K562 (cell line): ENCODE data around the gene ACCSL. TPM values are rescaled to one million over a fixed set of nuclear protein-coding genes. Genes with fewer than 3 reads are reported as not detected.
A peak's percentile ranks its signal among the peaks of the same experiment; 100 is the strongest.

Experiments used
- CCNT2 ChIP-seq: IDR thresholded peaks from 2 replicates; pipeline ENCODE4 v1.6.1; 2011; ENCODE audit warnings: borderline replicate concordance, low read depth, mild to moderate bottlenecking, moderate library complexity, mixed read lengths, low read length; ENCODE audit not compliant: insufficient read length; ENCODE audit errors: extremely low read depth
- CEBPZ ChIP-seq: fragments of 150-350 bp; IDR thresholded peaks from 2 replicates; pipeline ENCODE4 v1.6.1; 2014; ENCODE audit warnings: low read depth, mild to moderate bottlenecking, low read length, borderline replicate concordance
- COPS2 ChIP-seq: fragments of 450-650 bp; conservative IDR thresholded peaks from 2 replicates; pipeline ENCODE4 v1.6.1; 2016; ENCODE audit warnings: mild to moderate bottlenecking, moderate library complexity
- DLX4 ChIP-seq: fragments of 250-450 bp; sonication (Bioruptor Pico); IDR thresholded peaks from 2 replicates; pipeline ENCODE4 v1.6.1; 2021; ENCODE audit warnings: mild to moderate bottlenecking
- HDAC8 ChIP-seq: fragments of 450-650 bp; IDR thresholded peaks from 2 replicates; pipeline ENCODE4 v1.6.1; 2016; ENCODE audit warnings: mild to moderate bottlenecking, missing genetic modification characterization, moderate library complexity, missing compliant biosample characterization
- HOXB6 ChIP-seq: fragments of 250-450 bp; sonication (Bioruptor Pico); IDR thresholded peaks from 2 replicates; pipeline ENCODE4 v1.5.1; 2022; ENCODE audit warnings: mild to moderate bottlenecking, borderline replicate concordance
- KLF1 ChIP-seq: fragments of 450-650 bp; IDR thresholded peaks from 2 replicates; pipeline ENCODE4 v1.6.1; 2016; ENCODE audit warnings: missing genetic modification characterization, missing compliant biosample characterization
- SAFB ChIP-seq: fragments of 200-400 bp; formaldehyde crosslinking; IDR thresholded peaks from 2 replicates; pipeline ENCODE4 v1.6.1; 2017; ENCODE audit warnings: low read depth, low read length, borderline replicate concordance
- TCF3 ChIP-seq: sonication (generic); formaldehyde crosslinking; IDR thresholded peaks from 2 replicates; pipeline ENCODE4 v1.4.0; 2020; ENCODE audit warnings: mild to moderate bottlenecking, missing genetic modification reagents
- ZFPM2 ChIP-seq: fragments of 250-450 bp; sonication (Bioruptor Pico); IDR thresholded peaks from 2 replicates; pipeline ENCODE4 v1.5.1; 2022; ENCODE audit warnings: mild to moderate bottlenecking
- polyA plus RNA-seq, 8 experiments: library from polyadenylated mRNA; depleted of rRNA in 4 of 8; stranded (reverse) in 5 of 8; unstranded in 3 of 8; fragments of >200 nt; fragmentation: Nextera tagmentation in 2 of 8; fragmentation: Illumina TruSeq in 1 of 8; extraction: Ambion mirVana in 2 of 8; extraction: Trizol in 1 of 8; gene quantifications; 2 replicates each; pipeline versions ENCODE4 v1.2.1 to v1.2.3, GENCODE V29; 2011 to 2014; ENCODE audit warnings: inconsistent platforms in 1 of 8, missing spikeins in 1 of 8
- total RNA-seq, 7 experiments: library from RNA; depleted of rRNA in 6 of 7; stranded (reverse); fragments of >200 nt in 6 of 7; fragmentation: Illumina TruSeq in 2 of 7; extraction: Trizol in 2 of 7; gene quantifications; 2 replicates each; pipeline versions ENCODE4 v1.2.1 to v1.2.3, GENCODE V29; 2011 to 2021; ENCODE audit warnings: low replicate concordance in 1 of 7
- TF ChIP-seq, protein P1 (sequence below): IDR thresholded peaks from 2 replicates; pipeline ENCODE4 v1.6.1; 2012; ENCODE audit warnings: low read depth, low read length, improper control_type of control experiment, borderline replicate concordance
- TF ChIP-seq, protein P2 (sequence below): fragments of 450-650 bp; IDR thresholded peaks from 2 replicates; pipeline ENCODE4 v1.6.1; 2018; ENCODE audit not compliant: partially characterized antibody
- TF ChIP-seq, protein P3 (sequence below): fragments of 250-450 bp; sonication (Bioruptor Pico); IDR thresholded peaks from 2 replicates; pipeline ENCODE4 v1.4.0; 2020; ENCODE audit warnings: mild to moderate bottlenecking, moderate library complexity

Gene ACCSL
- total and polyA plus RNA-seq, 9 of the 15 experiments (the other 6 are each of a cell fraction or from before 2014, with no cell fraction given), result not detected

DNA sequence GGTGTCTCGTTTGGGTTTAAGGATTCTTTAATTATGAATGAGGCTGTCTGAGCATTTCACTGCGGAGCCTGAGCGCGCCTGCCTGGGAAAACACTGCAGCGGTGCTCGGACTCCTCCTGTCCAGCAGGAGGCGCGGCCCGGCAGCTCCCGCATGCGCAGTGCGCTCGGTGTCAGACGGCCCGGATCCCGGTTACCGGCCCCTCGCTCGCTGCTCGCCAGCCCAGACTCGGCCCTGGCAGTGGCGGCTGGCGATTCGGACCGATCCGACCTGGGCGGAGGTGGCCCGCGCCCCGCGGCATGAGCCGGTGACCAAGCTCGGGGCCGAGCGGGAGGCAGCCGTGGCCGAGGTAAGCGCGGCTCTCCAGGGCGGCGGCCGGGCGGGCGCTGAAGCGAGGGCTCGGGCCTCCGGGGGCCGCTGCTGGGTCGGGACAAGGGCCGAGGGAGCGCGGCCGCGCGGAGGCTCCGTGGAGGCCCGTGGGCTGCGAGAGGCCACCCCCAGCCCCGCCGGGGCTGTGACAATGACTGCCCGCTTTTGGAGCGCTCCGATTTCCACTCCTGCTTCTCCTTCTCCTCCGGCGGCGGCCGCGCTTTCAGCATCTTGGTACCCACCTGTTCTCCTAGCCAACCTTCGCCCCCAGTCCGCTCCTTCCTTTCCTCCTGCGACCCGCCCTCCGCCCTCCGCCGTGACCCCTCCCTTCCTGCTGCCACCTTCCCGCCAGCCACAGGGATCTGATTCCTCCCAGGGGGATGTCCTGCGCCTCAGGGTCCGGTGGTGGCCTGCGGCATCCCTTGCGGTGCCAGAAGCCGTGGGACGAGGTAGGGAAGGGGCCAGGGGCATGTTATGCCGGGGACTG, 48.0 kb downstream of the ACCSL start, which contains the start of gene EXT2 (continued):
- TF ChIP-seq COPS2, result no peak
- TF ChIP-seq, protein P1, sequence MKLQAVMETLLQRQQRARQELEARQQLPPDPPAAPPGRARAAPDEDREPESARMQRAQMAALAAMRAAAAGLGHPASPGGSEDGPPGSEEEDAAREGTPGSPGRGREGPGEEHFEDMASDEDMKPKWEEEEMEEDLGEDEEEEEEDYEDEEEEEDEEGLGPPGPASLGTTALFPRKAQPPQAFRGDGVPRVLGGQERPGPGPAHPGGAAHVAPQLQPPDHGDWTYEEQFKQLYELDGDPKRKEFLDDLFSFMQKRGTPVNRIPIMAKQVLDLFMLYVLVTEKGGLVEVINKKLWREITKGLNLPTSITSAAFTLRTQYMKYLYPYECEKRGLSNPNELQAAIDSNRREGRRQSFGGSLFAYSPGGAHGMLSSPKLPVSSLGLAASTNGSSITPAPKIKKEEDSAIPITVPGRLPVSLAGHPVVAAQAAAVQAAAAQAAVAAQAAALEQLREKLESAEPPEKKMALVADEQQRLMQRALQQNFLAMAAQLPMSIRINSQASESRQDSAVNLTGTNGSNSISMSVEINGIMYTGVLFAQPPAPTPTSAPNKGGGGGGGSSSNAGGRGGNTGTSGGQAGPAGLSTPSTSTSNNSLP, result no peak
- TF ChIP-seq HDAC8 (tag), result no peak
- TF ChIP-seq CEBPZ, result no peak
- TF ChIP-seq, protein P2, sequence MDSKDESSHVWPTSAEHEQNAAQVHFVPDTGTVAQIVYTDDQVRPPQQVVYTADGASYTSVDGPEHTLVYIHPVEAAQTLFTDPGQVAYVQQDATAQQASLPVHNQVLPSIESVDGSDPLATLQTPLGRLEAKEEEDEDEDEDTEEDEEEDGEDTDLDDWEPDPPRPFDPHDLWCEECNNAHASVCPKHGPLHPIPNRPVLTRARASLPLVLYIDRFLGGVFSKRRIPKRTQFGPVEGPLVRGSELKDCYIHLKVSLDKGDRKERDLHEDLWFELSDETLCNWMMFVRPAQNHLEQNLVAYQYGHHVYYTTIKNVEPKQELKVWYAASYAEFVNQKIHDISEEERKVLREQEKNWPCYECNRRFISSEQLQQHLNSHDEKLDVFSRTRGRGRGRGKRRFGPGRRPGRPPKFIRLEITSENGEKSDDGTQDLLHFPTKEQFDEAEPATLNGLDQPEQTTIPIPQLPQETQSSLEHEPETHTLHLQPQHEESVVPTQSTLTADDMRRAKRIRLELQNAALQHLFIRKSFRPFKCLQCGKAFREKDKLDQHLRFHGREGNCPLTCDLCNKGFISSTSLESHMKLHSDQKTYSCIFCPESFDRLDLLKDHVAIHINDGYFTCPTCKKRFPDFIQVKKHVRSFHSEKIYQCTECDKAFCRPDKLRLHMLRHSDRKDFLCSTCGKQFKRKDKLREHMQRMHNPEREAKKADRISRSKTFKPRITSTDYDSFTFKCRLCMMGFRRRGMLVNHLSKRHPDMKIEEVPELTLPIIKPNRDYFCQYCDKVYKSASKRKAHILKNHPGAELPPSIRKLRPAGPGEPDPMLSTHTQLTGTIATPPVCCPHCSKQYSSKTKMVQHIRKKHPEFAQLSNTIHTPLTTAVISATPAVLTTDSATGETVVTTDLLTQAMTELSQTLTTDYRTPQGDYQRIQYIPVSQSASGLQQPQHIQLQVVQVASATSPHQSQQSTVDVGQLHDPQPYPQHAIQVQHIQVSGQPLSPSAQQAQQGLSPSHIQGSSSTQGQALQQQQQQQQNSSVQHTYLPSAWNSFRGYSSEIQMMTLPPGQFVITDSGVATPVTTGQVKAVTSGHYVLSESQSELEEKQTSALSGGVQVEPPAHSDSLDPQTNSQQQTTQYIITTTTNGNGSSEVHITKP, result no peak
- TF ChIP-seq CCNT2, result peak; percentile 74
- TF ChIP-seq ZFPM2 (CRISPR knock-in tag), result no peak
- no peak for TF ChIP-seq TCF3
- TF ChIP-seq KLF1 (tag), result no peak
- TF ChIP-seq SAFB, result no peak
- TF ChIP-seq HOXB6 (CRISPR knock-in tag), result no peak
- TF ChIP-seq DLX4 (CRISPR knock-in tag), result no peak
- TF ChIP-seq, protein P3, sequence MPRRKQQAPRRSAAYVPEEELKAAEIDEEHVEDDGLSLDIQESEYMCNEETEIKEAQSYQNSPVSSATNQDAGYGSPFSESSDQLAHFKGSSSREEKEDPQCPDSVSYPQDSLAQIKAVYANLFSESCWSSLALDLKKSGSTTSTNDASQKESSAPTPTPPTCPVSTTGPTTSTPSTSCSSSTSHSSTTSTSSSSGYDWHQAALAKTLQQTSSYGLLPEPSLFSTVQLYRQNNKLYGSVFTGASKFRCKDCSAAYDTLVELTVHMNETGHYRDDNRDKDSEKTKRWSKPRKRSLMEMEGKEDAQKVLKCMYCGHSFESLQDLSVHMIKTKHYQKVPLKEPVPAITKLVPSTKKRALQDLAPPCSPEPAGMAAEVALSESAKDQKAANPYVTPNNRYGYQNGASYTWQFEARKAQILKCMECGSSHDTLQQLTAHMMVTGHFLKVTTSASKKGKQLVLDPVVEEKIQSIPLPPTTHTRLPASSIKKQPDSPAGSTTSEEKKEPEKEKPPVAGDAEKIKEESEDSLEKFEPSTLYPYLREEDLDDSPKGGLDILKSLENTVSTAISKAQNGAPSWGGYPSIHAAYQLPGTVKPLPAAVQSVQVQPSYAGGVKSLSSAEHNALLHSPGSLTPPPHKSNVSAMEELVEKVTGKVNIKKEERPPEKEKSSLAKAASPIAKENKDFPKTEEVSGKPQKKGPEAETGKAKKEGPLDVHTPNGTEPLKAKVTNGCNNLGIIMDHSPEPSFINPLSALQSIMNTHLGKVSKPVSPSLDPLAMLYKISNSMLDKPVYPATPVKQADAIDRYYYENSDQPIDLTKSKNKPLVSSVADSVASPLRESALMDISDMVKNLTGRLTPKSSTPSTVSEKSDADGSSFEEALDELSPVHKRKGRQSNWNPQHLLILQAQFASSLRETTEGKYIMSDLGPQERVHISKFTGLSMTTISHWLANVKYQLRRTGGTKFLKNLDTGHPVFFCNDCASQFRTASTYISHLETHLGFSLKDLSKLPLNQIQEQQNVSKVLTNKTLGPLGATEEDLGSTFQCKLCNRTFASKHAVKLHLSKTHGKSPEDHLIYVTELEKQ (CRISPR knock-in tag), result no peak
